Fibroblast of gingiva (primary cell): Measurements from ENCODE around the gene STK10.
A peak's percentile ranks its signal among the peaks of the same experiment; 100 is the strongest.

Source experiments
- DNase-seq: peaks from one replicate; pipeline ENCODE4 v3.0.0-alpha.2; 2011; ENCODE audit warnings: low read depth

The STK10 gene

DNA sequence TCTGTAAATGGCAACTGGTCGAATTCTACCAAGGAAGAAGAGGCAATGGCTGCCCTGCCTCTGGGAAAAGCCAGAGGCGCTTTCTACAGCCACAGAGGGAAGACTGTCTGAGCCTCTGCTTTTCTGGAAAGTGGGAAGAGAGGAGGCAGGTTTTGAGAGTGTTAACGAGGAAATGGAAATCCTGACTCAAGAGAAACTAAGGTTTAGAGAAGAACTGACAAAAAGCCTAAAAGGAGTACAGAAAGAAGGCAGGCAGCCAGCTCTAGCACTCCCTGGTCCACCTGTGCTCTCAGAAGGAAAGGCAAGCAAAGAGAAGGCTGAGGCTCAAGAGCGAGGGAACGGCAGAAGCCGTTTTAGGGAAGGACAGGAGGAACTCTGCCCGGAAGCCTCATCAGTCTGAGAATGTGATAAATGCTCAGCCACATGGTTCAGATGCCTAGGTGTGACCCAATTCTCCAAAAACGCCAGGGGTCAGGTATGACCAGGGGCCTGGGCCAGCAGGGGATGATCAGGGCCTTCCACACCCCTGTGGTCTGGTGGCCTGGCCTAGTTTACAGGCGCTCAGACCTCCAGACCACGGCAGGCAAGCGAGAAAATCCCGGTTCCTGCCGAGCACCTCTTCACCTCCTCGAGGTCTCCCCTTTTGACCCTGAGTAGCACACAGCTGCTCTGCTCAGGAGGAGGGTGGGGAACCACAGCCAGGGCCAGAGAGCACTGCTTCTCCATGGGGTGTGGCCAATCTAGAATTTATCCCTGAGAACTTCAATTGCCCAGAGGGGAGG is 101.6 kb downstream of the STK10 start:
- no peak for DNase-seq

DNA sequence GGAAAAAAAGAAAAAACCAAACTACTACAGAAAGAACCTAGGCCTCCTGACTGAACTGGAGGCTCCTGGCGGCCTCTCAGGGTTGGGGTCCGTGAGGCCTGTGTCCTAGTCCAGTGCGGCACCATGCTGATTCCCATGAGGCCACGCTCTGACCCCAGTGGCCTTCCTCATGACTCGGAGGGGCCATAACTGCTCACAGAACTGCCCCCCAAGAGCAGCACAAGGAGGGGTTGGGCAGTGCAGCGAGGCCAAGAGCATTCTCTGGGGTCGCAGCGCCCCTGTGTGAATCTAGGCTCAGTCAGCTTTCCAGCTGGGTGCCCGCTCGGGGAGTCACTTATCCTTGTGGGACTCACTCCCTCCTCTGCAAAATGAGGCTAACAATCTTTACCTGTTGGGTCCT is 102.3 kb downstream of the STK10 start:
- DNase-seq, result no peak

DNA sequence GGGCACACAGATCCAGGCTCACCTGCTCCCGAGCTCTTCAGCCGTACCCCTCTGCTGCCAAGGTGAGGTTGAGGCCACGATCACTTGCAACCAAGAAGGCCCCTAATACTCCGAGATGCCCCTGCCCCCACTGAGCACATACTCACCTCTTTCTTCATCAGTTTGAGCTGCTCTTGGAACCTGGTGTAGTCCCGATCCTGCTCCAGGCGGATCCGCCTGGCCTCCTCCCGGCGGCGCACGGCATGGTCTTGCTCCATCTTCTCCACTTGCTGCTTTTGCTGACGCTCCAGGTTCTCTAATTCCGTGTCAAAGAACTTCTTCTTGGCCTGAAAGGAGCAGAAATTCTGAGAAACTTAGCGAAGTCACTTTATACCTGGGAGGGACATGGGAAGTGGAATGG is 105.8 kb downstream of the STK10 start:
- no peak for DNase-seq

DNA sequence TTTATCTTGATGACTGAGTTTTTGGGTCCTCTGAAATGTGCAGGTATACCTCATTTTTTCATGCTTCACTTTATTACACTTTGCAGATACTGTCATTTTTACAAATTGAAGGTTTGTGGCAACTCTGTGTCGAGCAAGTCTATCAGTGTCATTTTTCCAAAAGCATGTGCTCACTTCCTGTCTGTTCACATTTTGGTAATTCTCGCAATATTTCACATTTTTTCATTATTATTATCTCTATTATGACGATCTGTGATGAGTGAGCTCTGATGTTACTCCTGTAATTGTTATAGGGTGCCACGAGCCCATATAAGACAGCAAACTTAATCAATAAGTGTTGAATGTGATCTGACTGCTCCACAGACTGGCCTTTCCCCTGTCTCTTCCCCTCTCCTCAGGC is 108.1 kb downstream of the STK10 start:
- no peak for DNase-seq

- peak; percentile 49 for DNase-seq
Measured at GRCh38 chr5:172078726-172079345, 109.2 kb downstream of the STK10 start.

- no peak for DNase-seq
Measured at GRCh38 chr5:172077664-172078425, 110.2 kb downstream of the STK10 start.

DNA sequence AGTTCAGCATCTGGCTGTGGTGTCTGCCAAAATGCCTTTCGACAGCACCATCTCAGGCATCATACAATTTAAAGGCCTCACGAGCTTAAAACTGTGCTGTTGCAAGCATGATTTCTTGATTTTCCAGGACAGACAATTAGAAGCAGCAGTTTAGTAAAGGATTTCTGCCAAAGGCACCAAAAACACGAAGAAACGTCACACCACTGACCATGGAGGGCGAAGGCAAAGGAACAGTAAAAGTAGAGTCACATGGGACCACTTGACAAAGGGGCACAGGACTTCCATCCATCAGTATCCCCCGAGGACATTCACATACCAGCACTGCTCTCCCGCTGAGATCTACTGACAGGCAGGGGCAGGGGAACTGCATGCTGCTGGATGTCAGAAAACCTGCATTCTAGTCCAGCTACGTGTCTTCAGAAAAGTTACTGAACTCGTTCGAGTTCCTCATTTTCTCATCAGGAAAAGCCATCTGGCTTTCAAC is 111.2 kb downstream of the STK10 start:
- peak; percentile 90 for DNase-seq

- DNase-seq, result no peak
Measured at GRCh38 chr5:172075656-172076055, 112.4 kb downstream of the STK10 start.

DNA sequence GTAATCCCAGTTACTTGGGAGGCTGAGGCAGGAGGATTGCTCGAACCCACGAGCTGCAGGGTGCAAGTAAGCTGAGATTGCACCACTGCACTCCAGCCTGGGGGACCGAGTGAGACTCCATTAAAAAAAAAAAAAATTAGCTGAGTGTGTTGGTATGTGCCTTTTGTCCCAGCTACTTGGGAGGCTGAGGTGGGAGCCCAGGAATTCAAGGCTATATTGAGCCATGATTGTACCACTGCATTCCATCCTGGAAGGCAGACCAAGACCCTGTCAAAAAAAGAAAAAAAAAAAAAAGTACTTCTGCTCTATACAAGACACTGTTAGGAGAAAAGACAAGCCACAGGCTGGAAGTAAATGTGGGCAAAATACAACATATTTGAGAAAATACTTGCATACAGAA is 113.1 kb downstream of the STK10 start:
- no peak for DNase-seq

DNA sequence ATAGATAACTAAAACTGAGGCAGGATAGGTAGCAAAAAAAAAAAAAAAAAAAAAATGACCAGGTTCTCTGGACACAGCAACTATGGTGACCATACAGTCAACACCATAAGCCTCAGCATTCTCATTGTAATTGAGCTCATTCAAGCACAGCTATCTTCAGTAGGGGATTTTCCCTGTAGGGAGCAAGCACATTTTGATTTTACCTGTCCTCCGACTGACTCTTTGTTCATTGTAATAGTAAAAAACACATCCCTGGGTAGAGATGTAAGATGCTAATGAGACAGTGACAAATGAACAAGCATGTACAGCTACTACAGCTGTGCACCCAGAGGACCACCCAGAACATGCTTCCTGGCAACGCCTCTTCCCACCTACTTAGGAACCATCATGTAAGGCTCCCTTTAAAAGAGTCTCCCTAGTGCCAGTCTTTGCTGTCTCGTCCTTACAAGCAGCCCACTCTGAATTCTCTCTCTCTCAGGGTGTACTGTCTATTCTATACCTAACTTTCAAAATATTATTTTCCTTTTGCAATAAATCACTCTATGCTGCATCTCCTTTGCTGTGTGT is 116.6 kb downstream of the STK10 start:
- DNase-seq, result no peak

- peak; percentile 62 for DNase-seq
Measured at GRCh38 chr5:172065431-172066065, 122.5 kb downstream of the STK10 start.

DNA sequence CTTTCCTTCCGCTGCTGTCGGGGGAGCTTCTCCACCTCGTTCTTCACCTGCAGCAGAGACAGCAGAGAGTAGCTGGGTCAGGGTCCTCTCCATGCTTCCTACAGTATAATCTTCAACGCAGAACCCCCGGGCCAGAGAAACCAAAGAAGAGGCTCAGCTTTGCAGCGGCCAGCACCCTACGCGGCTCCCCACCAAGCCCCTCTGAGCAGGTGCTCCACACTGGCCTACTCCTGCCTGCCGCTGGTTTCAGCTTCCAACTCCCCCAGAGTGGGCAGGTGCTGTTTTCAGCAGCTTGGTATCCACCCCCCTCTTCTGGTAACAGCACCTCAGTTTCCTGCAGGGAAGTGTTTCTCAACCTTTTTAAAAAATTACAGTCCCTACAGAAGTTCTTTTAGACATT is 123.3 kb downstream of the STK10 start:
- no peak for DNase-seq

DNA sequence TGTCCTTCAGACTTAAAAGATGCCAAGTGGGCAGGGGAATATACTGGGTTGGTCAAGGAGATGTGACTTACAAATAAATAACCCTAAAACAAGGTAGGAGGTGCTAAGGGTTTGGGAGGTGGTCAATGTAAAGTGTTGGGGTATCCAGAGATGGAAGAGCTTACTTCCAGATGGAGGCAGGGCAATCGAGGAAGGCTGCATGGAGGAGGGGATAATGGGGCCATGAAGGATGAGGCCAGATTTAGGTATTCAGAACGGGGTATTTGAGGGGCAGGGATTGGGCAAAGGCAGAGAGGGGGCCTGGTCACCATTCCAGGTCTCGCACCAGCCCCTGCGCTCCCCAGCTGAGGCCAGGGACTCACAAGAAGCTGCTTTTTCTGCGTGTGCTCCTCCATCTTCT is 123.7 kb downstream of the STK10 start:
- no peak for DNase-seq

DNA sequence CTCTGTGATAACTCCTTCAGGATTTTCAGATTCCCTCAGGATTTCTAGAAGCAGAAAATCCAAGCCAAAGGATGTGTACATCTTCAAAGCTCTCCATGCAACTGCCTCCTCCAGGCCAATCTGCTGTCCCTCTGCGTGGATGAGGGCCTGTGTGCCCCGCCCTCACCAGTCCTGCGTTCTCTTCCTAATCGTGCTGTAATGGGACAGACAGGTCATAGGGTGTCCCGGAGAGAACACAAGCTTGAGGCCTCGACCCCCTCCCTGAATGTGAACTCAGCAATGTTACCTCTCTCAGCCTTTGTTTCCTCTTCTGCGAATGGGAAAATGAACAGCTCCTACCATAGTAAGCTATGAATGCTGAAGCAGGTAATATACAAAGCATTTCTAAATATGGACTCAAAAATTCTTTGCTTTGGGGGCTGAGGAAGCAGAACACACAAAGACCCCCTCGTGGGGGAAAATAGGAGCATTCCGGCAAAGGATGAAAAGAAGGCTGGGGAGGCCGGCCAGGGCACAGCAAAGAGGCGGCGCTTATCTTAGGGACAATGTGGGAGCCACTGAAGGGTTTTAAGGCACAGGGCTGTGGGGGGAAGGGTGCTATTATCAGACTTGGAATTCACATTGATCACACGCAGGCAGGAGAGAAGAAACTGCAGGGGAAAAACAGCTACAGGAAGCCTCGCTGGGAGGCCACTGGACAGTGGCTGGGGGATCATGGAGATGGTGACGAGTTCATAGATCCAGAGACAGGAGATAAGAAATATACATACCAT is 124.4 kb downstream of the STK10 start:
- no peak for DNase-seq

GRCh38 chr5:172059661-172060100 is 128.3 kb downstream of the STK10 start:
- DNase-seq, result no peak

- DNase-seq, result no peak
Measured at GRCh38 chr5:172058088-172058487, 129.9 kb downstream of the STK10 start.

- no peak for DNase-seq
Measured at GRCh38 chr5:172055996-172056395, 132.0 kb downstream of the STK10 start.

DNA sequence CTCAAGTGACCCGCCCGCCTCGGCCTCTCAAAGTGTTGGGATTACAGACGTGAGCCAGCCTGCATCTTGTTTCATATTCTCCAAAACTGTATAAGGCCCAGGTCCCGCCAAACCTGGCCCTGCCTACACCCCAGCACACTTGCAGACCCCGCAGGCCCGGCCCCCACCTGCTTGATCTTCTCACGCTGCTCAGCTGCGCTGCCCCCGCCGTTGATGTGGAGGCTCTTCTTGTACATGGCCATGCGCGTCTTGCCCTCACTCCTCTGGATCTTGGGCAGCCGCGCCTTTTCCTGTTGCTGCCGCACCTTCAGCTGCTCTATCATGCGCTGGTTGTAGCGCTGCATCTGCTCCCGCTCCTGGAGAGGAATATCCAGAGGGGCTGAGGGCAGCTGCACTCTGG is 132.6 kb downstream of the STK10 start:
- DNase-seq, result no peak

DNA sequence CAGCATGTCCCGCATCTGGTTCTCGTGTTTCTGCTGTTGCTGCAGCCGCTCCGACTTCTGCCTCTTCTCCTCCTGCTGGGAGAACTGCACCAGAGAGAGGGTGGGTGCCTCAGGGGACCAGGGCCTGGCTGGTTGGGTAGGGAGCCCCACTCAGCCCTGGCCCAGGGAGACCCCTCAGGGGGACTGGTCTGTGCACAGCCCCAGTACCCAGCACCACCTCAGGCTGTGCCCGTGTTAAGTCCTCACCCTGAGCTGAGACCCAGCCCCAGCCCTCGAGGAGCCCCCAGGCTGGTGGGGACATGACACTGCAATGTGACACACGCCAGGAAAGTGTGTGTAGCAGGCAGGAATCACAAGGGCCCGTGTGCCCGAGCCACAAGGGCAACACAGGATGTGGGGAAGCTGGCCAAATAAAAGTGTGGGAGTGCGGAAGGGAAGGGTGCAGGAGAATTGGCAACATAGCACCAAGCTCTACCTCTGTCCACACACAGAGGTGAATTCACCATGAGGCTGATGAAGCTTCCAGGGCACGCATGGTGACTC is 133.3 kb downstream of the STK10 start:
- DNase-seq, result no peak

- peak; percentile 76 for DNase-seq
Measured at GRCh38 chr5:172052450-172053236, 135.4 kb downstream of the STK10 start.
